Spinal cord (tissue), 10 donors: ENCODE data around the gene C6. TPM values are rescaled to one million over a fixed set of nuclear protein-coding genes. Genes with fewer than 3 reads are reported as not detected.
"Not testable (repeated sequence)": the region's sequence is repeated elsewhere in the genome, so short reads cannot be mapped to it uniquely, and the experiment has no call there.

ENCODE experiments used
- DNase-seq, 6 donors: peaks; one replicate each; pipeline versions ENCODE4 v3.0.0 to v3.0.0-alpha.2; 2013 to 2015; ENCODE audit warnings: low spot score in 6 of 6, low read depth in 4 of 6
- H3K27ac ChIP-seq: one replicate; pipeline ENCODE4 v1.5.1; 2013; ENCODE audit warnings: low read depth, low read length, control low read depth
- H3K27me3 ChIP-seq: one replicate; pipeline ENCODE4 v1.6.1; 2013; ENCODE audit warnings: low read length; ENCODE audit not compliant: control insufficient read depth, insufficient read depth
- H3K36me3 ChIP-seq: one replicate; pipeline ENCODE4 v1.6.1; 2013; ENCODE audit warnings: low read length; ENCODE audit not compliant: control insufficient read depth, insufficient read depth
- H3K4me1 ChIP-seq: one replicate; pipeline ENCODE4 v1.6.1; 2013; ENCODE audit warnings: low read length; ENCODE audit not compliant: control insufficient read depth, insufficient read depth
- H3K4me3 ChIP-seq: one replicate; pipeline ENCODE4 v1.5.1; 2013; ENCODE audit warnings: low read depth, low read length, control low read depth
- H3K9me3 ChIP-seq: one replicate; pipeline ENCODE4 v1.6.1; 2013; ENCODE audit warnings: low read length; ENCODE audit not compliant: control insufficient read depth, insufficient read depth
- WGBS: methylation state at CpG from one replicate; pipeline ENCODE4 v1.1.5; 2013; ENCODE audit warnings: missing lambda C conversion rate; ENCODE audit not compliant: insufficient coverage; 5-methylcytosine and 5-hydroxymethylcytosine counted together
- polyA plus RNA-seq, 2 donors: library from polyadenylated mRNA; unstranded; fragments of 120-200 nt; gene quantifications; one replicate each; pipeline ENCODE4 v1.2.1, GENCODE V29; 2013; ENCODE audit not compliant: insufficient read length in 2 of 2
- total RNA-seq, 2 donors: library from RNA; depleted of rRNA in 1 of 2; stranded (reverse); fragments of 120-200 nt in 1 of 2; fragments of >200 nt in 1 of 2; gene quantifications; one replicate each; pipeline versions ENCODE4 v1.2.3 to v1.2.4, GENCODE V29; 2013 to 2014
- donor health status: healthy.

The C6 gene
- total and polyA plus RNA-seq, 4 donors, result 0.17 to 4.5 (median 0.80) TPM

GRCh38 chr5:41183331-41183730, 30.0 kb downstream of the C6 start:
- H3K27ac ChIP-seq, H3K4me3 ChIP-seq, H3K36me3 ChIP-seq, DNase-seq, H3K9me3 ChIP-seq, H3K27me3 ChIP-seq, H3K4me1 ChIP-seq: not testable (repeated sequence)
- WGBS, result no CpG with 5 or more reads among the region's 1 CpG

DNA sequence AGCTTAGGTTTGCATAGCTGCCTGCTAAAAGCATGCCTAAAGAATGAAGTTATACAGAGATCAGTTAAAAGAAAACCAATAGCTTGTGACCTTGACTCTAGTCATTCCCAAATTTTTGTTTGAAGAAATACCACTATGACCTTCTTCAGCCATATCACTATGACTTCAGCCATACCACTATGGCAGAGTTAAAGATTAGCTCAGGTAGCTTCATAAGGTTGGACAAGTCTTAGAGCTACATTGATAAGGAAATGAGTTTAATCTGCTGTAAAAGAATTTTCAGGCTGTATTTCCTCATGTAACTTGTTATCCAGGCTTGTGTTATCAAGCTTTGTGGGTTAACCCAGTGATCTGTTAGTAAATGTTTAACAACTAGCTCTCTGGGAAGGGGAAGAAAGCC, 30.7 kb downstream of the C6 start:
- H3K9me3 ChIP-seq, result no peaks in the 10 kb centered on the region
- H3K27me3 ChIP-seq, result no peaks in the 10 kb centered on the region
- no peaks in the 10 kb centered on the region for H3K4me1 ChIP-seq
- DNase-seq, result no peak
- H3K36me3 ChIP-seq, result no peaks in the 10 kb centered on the region
- H3K27ac ChIP-seq, result no peak overlapping the region
- H3K4me3 ChIP-seq, result no peak overlapping the region

- H3K27me3 ChIP-seq, result no peaks in the 10 kb centered on the region
- H3K4me3 ChIP-seq, result no peak overlapping the region
- no peak overlapping the region for H3K27ac ChIP-seq
- no peak for DNase-seq
- H3K36me3 ChIP-seq, result no peaks in the 10 kb centered on the region
- H3K9me3 ChIP-seq, result no peaks in the 10 kb centered on the region
- H3K4me1 ChIP-seq, result no peaks in the 10 kb centered on the region
- WGBS, result 83% methylated on average over 2 of the region's 5 CpGs
Observed at GRCh38 chr5:41181691-41182564, 31.4 kb downstream of the C6 start.

DNA sequence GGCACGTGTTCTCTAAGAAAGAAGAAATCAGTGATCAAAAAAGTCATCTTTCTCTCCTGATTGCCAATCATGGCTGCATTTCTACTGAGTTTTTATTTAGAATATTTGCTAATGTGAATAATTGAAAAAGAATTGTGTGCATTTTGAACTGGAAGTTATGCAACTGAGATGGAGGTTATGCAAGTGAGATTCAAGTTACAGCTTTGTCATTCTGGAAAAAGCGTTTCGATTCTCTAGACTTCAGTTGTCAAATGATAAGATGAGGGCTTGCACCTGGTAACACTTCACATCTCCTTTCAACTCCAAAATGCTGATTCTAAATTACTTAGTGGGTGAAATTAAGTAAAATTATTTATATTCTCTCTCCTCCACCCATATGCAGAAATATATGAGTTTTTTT, 36.4 kb downstream of the C6 start:
- DNase-seq, result no peak
- no peaks in the 10 kb centered on the region for H3K4me1 ChIP-seq
- no peak overlapping the region for H3K4me3 ChIP-seq
- no peak overlapping the region for H3K27ac ChIP-seq
- no peaks in the 10 kb centered on the region for H3K36me3 ChIP-seq
- no peaks in the 10 kb centered on the region for H3K9me3 ChIP-seq
- WGBS, result no CpG with 5 or more reads among the region's 3 CpGs
- H3K27me3 ChIP-seq, result no peaks in the 10 kb centered on the region

DNA sequence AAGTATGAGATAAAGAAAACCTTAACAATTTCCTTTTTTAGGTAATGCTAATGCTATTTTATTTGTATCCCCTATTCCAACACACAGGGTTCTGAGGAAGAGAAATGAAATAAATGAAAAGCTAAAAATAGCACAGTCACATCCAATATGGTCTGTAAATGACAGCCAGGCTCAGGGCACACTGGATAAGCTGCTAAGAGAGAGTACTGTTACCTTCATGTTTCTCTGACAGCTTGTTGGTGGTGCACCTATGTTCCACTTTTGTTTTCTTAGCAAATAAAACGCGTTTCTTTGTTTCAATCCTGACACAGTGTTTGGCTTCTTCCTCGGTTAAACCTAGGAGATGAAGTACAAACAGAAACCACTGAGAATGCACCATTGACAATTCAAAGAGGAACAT, 41.3 kb downstream of the C6 start:
- 81% methylated on average over 3 of the region's 3 CpGs for WGBS
- H3K36me3 ChIP-seq, result no peaks in the 10 kb centered on the region

GRCh38 chr5:41161271-41161670, 52.1 kb downstream of the C6 start:
- no peaks in the 10 kb centered on the region for H3K4me1 ChIP-seq
- H3K27ac ChIP-seq, result no peak overlapping the region
- no peak overlapping the region for H3K4me3 ChIP-seq
- no peaks in the 10 kb centered on the region for H3K36me3 ChIP-seq
- no peaks in the 10 kb centered on the region for H3K9me3 ChIP-seq
- WGBS, result no CpG with 5 or more reads among the region's 1 CpG
- peak in 1 of 6 donors; percentile 14 for DNase-seq
- no peaks in the 10 kb centered on the region for H3K27me3 ChIP-seq

More for the DNA sequence above, 41.3 kb downstream of the C6 start:
- H3K4me1 ChIP-seq, result no peaks in the 10 kb centered on the region
- DNase-seq, result no peak
- H3K27me3 ChIP-seq, result no peaks in the 10 kb centered on the region
- no peak overlapping the region for H3K4me3 ChIP-seq
- no peak overlapping the region for H3K27ac ChIP-seq
- H3K9me3 ChIP-seq, result no peaks in the 10 kb centered on the region

- no CpG with 5 or more reads among the region's 5 CpGs for WGBS
- DNase-seq, result no peak
- Histone ChIP-seq H3K27ac (no peak overlapping the region), H3K4me3 (no peak overlapping the region), H3K27me3 (no peaks in the 10 kb centered on the region), H3K9me3 (no peaks in the 10 kb centered on the region), H3K4me1 (no peaks in the 10 kb centered on the region), H3K36me3 (no peaks in the 10 kb centered on the region)
Observed at GRCh38 chr5:41157272-41157894, 55.9 kb downstream of the C6 start.

DNA sequence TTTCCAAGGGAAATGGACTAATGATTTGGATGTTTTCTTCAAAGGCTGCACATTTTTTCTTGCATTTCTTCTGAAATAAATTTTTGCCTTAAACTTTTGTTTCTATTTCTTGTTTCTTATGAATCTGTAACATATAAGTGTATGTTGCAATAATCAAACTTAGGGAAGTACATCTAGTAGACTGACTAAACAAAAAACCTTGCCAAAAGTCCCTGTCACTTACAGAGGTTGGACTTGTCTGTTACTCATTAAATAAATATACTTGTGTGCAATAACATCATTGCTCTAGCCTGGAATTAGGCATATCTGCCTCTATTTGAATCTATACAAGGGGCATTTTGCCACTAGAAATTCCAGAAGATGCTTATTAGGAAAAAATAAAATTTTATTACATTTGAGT, 56.6 kb downstream of the C6 start:
- Histone ChIP-seq H3K36me3 (no peaks in the 10 kb centered on the region), H3K9me3 (no peaks in the 10 kb centered on the region), H3K27ac (no peak overlapping the region), H3K4me1 (no peaks in the 10 kb centered on the region), H3K27me3 (no peaks in the 10 kb centered on the region), H3K4me3 (no peak overlapping the region)
- DNase-seq, result no peak

DNA sequence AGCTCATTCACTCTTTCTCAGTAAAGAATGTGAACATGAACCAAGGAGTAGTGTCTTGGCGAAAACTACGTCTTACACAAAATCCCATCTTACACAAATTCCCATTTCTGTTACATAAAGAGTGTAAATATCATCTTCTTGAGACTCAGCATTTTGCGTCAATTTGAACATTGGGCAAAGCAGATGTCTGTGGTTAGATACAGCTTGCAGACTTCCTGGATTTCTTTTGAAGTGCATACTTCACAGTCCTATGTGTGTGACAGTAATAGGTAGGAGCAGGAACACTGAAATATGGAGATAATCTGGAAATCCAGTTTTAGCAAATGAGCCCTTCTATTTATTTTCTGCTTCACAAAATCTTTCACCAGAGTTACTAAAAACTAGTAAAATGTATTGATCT, 58.8 kb downstream of the C6 start:
- Histone ChIP-seq H3K4me1 (no peaks in the 10 kb centered on the region), H3K9me3 (no peaks in the 10 kb centered on the region), H3K27ac (no peak overlapping the region), H3K4me3 (no peak overlapping the region), H3K36me3 (no peaks in the 10 kb centered on the region), H3K27me3 (no peaks in the 10 kb centered on the region)
- 80% methylated on average over 1 of the region's 3 CpGs for WGBS
- peak in 1 of 6 donors; percentile 2 for DNase-seq

- WGBS, result 77% methylated on average over 4 of the region's 4 CpGs
- H3K4me1 ChIP-seq, result no peaks in the 10 kb centered on the region
Observed at GRCh38 chr5:41151564-41151963, 61.8 kb downstream of the C6 start.

More at GRCh38 chr5:41151564-41151963, 61.8 kb downstream of the C6 start:
- Histone ChIP-seq H3K4me3 (no peak overlapping the region), H3K9me3 (no peaks in the 10 kb centered on the region), H3K36me3 (no peaks in the 10 kb centered on the region), H3K27me3 (no peaks in the 10 kb centered on the region), H3K27ac (no peak overlapping the region)
- DNase-seq, result no peak
